H1 (cell line): ENCODE measurements around the gene TNS3. TPM values are rescaled to one million over a fixed set of nuclear protein-coding genes. Genes with fewer than 3 reads are reported as not detected.

Source experiments
- ATF3 ChIP-seq: IDR thresholded peaks from 2 replicates; pipeline ENCODE4 v1.6.1; 2011; ENCODE audit warnings: low read depth, mild to moderate bottlenecking, low read length; ENCODE audit not compliant: insufficient read depth
- FOSL1 ChIP-seq: IDR thresholded peaks from 2 replicates; pipeline ENCODE4 v1.6.1; 2011; ENCODE audit warnings: mild to moderate bottlenecking, low read depth, low read length, moderate library complexity; ENCODE audit not compliant: insufficient read depth
- PHF8 ChIP-seq: fragments of 200-600 bp; sonication (generic); conservative IDR thresholded peaks from 2 replicates; pipeline ENCODE4 v1.7.1; 2012; ENCODE audit warnings: low read depth, mild to moderate bottlenecking, inconsistent platforms, low read length, moderate library complexity
- SIN3A ChIP-seq, 2 experiments: IDR thresholded peaks in 1 of 2; conservative IDR thresholded peaks in 1 of 2; 2 replicates each; pipeline ENCODE4 v1.6.1; 2011 to 2012; ENCODE audit warnings: low read length in 2 of 2, improper control_type of control experiment in 1 of 2, low read depth in 1 of 2, mild to moderate bottlenecking in 1 of 2
- SRF ChIP-seq: IDR thresholded peaks from 2 replicates; pipeline ENCODE4 v1.6.1; 2011; ENCODE audit warnings: mild to moderate bottlenecking, low read depth, low read length, moderate library complexity
- polyA plus RNA-seq, 7 experiments: library from polyadenylated mRNA; depleted of rRNA in 3 of 7; stranded (reverse) in 5 of 7; unstranded in 2 of 7; fragments of >200 nt in 5 of 7; fragments of 200-250 nt in 2 of 7; gene quantifications; 1 replicate in 5 of 7; 2 replicates in 1 of 7; 4 replicates in 1 of 7; pipeline versions ENCODE4 v1.2.1 to v1.2.3, GENCODE V29; 2011 to 2013; ENCODE audit warnings: missing spikeins in 2 of 7, mixed read lengths in 2 of 7
- total RNA-seq: library from RNA; stranded (reverse); fragmentation: NEBNext Ultra II Directional; extraction: Animal tissue kit (Norgen Biotek cat#: 25700); gene quantifications from 2 replicates; pipeline ENCODE4 v1.2.1, GENCODE V29; 2021

Gene TNS3
- total and polyA plus RNA-seq, 2 of the 8 experiments (the other 6 are each of a cell fraction or from before 2014, with no cell fraction given), result 11.9 to 24.2 TPM

- TF ChIP-seq FOSL1, result no peak
- no peak for TF ChIP-seq SIN3A (conservative IDR thresholded peaks at IDR 0.05 in 1 of 2, IDR thresholded peaks at IDR 0.05 in 1 of 2; ENCODE audit: low read depth in 1 of 2, low read length in 2 of 2)
- no peak for TF ChIP-seq ATF3
- no peak for TF ChIP-seq SRF
- TF ChIP-seq PHF8, result no peak
Observed at GRCh38 chr7:47617131-47617530, 35.2 kb upstream of the TNS3 start (continued).
